SH-SY5Y (cell line): ENCODE data around the gene CDIPT.

ENCODE experiments used
- GATA2 ChIP-seq: IDR thresholded peaks from 2 replicates; pipeline ENCODE4 v1.6.1; 2011; ENCODE audit warnings: mild to moderate bottlenecking, low read depth, low read length
- GATA3 ChIP-seq: IDR thresholded peaks from 2 replicates; pipeline ENCODE4 v1.6.1; 2011; ENCODE audit warnings: low read depth, mild to moderate bottlenecking, low read length, moderate library complexity

DNA sequence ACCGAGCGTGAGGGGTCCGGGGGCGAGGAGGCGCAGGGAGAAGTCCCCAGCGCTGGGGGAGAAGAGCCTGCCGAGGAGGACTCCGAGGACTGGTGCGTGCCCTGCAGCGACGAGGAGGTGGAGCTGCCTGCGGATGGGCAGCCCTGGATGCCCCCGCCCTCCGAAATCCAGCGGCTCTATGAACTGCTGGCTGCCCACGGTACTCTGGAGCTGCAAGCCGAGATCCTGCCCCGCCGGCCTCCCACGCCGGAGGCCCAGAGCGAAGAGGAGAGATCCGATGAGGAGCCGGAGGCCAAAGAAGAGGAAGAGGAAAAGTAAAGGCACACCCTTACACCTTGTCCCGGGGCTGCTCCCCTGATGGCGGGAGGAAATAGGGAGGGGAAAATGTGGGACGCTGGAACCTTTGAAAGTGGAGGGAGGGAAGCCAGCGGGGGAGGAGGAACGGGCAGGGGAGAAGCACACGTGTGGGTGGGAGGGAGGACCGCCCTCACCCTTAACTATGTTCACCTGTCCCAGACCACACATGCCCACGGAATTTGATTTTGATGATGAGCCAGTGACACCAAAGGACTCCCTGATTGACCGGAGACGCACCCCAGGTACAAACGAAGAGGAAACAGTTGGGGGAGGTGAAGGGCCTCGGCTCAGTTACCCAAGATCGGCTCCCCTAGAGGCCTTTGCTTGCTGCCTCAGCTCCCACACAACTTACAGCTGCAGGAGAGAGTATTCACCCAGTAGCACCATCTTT is 46.2 kb downstream of the CDIPT start:
- TF ChIP-seq GATA2 (no peak), GATA3 (no peak)
